ENCODE data around the gene WFDC10B.
"Not testable (repeated sequence)": the region's sequence is repeated elsewhere in the genome, so short reads cannot be mapped to it uniquely, and the experiment has no call there.

The WFDC10B gene

DNA sequence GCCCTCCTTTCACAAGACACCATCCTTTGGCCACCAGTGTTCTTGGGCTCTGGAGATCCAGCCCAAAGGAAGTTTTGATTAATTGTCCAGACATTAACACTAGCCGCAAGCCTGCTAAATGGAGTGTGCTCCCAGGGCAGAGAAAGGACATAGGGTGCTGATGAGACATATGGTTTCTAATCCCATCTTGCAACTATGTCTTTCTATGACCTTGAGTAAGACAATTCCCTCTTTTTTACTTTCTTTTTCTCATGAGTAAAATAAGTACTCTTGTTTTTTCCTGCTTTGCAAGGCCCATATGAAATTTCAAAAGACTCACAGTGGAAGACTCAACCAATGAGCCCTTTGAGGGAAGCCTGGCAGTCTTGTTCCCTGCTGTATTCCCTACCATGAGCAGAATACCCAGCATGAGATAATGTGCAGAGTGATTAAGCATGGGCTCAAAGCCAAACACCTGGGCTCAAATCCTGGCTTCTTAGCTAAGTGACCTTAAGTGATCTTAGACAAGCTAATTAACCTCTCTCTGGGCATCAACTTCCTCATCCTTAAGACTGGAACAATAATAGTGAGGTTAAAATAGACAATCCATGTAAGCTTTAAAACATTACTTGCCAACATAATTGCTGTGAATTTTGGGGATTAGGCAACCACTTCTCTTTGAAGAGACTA is at the start of gene WFDC10B:
Gene WFDC10B, minus strand, starts transcription at position 51 of the 669 bp plus-strand sequence. CDS start 19,027 bp downstream, outside the sequence.
- DNase-seq = no peak

DNA sequence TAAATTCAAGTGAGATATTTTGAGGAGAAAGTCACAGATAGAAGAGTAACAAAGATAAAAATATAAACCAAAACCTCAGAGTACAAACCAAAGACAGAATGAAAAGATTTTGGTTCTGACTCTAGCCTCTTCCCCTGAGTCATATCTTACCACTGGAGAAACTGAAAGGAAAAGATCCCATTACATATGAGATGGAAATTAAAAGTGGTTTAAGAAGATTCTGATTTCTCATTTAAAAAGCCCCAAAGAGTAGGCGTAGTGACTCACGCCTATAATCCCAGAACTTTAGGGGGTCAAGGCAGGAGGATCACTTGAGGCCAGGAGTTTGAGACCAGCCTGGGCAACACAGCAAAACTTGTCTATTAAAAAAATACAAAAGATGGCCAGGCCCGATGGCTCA is 47.9 kb upstream of the WFDC10B start:
- no peak for DNase-seq

DNA sequence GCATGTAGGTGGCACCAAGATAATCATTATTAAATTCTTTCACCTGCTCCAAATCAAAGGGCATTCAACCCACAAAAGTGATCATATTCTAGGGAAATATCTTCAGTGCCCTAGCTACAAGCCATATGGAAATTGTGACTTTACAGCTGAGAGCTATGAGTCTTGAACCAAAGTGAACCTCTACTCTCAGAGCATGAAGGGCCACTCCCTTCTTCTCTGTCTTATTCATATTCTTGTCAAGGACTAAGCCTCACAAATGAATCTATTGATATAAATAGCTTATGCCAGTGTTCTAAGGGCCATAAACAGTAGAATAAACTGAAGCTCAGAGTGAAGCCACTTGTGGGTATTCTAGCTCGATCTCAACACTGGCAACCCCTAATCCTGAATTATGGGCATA is 46.9 kb upstream of the WFDC10B start:
- DNase-seq = no peak

DNA sequence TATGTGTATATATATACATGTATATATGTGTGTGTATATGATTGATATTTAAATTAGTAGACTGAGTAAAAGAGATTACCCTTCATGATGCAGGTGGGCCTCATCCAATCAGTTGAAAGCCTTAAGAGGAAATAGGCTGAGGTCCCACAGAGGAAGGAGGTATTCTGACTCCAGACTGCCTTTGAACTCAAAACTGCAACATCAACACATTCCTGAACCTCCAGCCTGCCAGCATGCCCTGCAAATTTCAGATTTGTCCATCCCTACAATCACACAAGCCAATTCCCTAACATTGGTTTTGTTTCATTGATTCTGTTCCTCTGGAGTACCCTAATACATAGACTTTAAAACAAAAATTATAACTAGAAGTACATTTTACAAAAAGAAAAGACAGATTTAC is 40.2 kb upstream of the WFDC10B start:
- DNase-seq = no peak

DNA sequence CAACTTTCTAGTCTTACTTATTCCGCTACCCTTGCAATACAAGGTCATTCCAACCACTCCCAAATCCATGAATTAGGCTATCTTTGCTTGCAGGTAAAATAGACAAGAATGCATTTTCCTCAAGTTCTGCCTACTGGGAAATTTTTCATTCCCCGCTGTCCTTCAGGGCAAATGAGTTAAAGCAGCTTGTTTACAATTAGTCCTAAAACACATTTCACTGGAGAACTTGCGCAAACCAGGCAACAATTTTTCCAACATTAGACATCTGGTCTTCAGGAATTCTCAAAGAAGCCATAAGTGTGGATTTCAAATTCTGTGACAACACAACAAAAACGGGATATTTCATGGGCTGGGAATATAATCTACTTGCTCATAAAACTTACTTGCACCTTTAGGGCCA is 37.8 kb upstream of the WFDC10B start:
- no peak for DNase-seq

DNA sequence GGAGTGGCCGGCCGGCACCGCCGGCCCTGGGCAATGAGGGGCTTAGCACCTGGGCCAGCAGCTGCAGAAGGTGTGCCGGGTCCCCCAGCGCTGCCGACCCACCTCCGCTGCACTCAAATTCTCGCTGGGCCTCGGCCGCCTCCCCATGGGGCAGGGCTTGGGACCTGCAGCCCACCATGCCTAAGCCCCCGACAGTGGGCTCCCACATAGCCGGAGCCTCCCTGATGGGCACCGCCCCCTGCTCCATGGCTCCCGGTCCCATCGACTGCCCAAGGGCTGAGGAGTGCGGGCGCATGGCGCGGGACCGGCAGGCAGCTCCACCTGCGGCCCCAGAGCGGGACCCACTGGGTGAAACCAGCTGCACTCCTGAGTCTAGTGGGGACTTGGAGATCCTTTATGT is 31.2 kb upstream of the WFDC10B start:
- no peak for DNase-seq

DNA sequence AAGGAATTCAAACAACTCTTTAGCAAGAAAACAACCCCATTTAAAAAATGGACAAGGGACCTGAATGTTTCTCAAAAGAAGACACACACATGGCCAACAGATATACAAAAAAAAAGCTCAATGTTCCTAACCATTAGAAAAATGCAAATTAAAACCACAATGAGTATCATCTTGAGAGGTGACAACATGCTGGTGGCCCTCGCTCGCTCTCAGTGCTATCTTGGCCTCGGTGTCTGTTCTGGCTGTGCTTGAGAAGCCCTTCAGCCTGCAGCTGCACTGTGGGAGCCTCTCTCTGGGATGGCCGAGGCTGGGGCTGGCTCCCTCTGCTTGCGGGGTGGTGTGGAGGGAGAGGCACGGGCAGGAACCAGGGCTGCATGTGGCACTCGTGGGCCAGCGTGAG is 30.7 kb upstream of the WFDC10B start:
- no peak for DNase-seq

DNA sequence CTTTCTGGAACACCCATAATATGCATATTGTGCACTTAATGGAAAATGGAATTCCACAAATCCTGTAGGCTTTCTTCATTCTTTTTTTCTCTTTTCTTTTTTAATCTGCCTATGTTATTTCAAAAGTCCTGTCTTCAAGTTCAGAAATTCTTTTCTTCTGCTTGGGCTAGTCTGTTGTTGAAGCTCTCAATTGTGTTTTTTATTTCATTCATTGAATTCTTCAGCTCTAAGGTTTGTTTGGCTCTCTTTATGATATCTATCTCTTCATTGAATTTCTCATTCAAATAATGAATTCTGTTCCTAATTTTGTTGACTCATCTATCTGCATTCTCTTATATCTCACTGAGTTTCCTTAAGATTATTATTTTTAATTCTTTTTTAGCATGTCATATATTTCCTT is 27.4 kb upstream of the WFDC10B start:
- DNase-seq = no peak

DNA sequence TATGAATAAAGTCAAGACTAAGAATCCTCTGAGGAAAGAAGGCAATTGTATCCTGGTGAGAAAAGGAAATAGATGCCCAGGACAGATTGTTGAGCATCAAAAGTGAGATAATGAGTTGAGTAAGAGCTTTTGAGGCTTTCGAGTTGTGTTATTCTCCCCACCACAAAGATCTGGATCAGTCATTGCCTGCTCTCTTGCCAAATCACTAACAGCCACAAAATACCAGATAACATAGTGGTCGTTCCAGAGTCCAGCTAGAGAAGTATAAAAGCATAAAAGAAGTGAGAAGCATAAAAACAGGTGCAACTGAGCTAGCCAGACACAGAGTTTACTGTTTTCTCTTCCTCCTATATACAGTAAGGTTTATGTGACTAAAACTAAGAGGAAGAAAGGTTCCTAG is 22.2 kb upstream of the WFDC10B start:
- no peak for DNase-seq

DNA sequence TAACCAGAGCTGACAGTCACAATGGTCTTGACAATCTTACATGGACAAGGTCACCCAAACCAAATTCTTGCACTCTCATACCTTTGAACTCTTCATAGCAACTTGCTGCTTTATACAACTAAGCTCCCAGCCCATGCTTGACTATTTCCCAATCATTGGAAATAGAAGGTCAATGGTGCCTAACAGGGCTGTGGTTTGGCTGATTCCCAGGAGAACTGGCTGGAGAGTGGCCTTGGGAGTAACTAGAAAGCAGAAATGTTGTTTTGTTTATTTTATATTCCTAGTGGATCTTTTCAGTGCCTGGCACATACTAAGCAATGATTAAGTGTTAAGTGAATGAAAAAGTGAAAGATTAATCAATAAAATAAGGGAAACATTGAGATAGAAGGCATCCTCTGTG is 20.3 kb upstream of the WFDC10B start:
- no peak for DNase-seq

DNA sequence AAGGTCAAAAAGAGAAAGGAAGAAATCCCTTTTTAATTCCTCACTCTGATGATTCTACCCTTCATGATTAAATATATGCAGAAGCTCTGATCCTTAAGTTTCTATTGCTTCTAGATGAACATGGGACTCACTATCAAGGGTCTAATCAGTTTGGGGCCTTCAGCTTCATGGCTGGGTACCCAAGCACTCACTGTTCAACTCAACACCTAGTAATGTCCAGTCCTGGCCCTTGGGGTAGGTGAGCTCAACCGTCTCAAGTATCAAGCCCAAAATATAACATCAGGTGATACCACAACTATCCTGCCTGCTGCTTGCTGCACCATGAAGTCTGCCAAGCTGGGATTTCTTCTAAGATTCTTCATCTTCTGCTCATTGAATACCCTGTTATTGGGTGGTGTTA is 17.2 kb upstream of the WFDC10B start, which contains the start of gene SPINT4:
Gene SPINT4, plus strand, starts transcription at position 301 of the 400 bp plus-strand sequence. Its CDS starts 21 bp downstream, at position 322.
- no peak for DNase-seq

DNA sequence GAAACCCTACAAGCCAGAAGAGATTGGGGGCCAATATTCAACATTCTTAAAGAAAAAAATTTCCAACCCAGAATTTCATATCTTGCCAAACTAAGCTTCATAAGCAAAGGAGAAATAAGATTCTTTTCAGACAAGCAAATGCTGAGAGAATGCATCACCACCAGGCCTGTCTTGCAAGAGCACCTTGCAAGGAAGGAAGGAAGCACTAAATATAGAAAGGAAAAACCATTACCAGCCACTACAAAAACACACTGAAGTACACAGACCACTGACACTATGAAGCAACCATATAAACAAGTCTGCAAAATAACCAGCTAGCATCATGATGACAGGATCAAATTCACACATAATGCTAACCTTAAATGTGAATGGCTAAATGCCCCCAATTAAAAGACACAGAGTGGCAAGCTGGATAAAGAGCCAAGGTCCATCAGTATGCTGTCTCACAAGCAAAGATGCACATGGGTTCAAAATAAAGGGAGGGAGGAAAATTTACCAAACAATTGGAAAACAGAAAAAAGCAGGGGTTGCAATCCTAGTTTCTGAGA is 11.4 kb upstream of the WFDC10B start:
- DNase-seq = not testable (repeated sequence)

DNA sequence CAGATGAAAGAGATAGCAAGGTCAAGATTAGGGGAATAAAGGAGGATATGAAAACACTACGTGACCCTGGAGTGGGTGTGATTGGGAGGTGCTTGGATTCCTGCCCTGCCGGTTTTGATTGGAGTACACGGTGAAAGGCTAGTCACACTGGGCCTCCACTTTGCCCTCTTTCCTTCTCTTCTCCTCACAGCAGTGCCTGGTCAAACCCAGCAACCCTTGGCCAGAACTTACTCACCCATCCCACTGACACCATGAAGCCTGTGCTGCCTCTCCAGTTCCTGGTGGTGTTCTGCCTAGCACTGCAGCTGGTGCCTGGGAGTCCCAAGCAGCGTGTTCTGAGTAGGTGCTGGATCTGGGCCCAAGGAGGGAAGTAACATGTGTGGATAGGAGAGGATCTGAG is 2.9 kb downstream of the WFDC10B start, which contains the start of gene WFDC13:
Gene WFDC13, plus strand, starts transcription at position 166 of the 400 bp plus-strand sequence. Its CDS starts 86 bp downstream, at position 252.
- no peak for DNase-seq

DNA sequence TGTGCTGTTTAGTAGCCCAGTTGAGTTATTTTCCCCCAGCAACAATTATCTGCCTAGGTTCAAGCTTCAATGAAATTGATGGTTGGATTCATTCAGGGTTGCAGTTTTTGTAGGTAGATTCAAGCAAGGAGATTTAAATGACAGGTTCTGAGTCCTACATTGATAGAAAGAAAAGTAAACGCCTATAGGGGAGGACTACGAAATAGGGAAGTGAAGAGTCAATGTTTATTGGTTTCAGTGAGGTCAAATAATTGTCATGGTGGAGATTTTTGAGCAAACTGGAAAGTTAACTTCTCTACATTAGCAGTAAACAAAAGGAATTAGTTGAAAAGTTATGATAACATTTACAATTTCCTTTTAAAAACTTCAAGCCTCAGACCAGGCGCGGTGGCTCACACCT is 3.7 kb downstream of the WFDC10B start:
- DNase-seq = no peak

DNA sequence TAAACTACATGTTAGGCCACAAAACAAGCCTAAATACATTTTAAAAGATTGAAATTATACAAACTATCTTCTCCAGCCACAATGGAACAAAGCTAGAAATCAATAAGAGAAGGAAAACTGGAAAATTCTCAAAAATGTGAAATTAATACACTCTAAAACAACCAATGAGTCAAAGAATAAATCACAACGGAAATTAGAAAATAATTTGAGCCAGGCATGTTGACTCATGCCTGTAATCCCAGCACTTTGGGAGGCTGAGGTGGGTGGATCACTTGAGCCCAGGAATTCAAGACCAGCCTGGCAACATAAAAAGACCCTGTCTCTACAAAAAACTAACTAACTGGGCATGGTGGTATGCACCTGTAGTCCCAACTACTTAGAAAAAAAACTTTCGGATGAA is 9.3 kb downstream of the WFDC10B start:
- DNase-seq = no peak

DNA sequence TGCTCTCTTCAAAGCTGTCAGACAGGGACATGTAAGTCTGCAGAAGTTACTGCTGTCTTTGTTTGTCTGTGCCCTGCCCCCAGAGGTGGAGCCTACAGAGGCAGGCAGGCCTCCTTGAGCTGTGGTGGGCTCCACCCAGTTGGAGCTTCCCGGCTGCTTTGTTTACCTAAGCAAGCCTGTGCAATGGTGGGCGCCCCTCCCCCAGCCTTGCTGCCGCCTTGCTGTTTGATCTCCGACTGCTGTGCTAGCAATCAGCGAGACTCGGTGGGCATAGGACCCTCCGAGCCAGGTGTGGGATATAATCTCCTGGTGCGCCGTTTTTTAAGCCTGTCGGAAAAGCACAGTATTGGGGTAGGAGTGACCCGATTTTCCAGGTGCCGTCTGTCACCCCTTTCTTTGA is 11.5 kb downstream of the WFDC10B start:
- not testable (repeated sequence) for DNase-seq

DNA sequence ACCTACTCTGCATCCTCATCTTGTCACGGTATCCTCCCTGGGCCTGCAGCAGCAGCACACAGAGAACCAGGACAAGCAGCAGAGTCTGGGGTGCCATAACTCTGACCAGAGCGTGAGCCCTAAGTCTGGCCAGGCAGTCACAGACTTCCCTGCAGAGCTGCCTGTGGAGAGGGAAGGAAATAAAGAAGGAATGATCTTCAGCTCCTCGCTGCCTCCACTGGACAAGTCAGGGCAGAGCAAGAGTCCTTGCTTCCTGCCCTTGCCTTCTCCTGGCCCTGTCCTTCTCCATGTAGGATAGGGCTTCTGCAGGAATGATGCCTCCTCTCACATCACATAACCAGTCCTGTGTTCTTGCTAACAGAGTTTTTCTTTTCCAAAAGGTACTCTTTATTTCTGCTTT is 18.9 kb downstream of the WFDC10B start:
- DNase-seq = no peak

DNA sequence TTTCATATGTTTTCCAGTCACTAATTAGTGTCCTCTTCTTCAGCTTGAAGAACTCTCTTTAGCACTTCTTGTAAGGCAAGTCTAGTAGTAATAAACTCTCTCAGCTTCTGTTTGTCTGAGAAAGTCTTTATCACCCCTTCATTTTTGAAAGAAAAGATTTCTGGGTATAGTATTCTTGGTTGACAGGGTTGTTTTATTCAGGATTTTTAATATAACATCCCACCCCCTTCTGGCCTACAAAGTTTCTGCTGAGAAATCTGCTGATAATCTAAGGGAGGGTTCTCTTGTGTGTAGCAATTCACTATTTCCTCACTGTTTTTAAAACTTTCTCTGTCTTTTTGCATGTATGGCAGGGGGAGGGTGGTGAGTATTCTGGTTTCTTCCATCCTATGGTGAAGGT is 25.2 kb downstream of the WFDC10B start:
- no peak for DNase-seq

DNA sequence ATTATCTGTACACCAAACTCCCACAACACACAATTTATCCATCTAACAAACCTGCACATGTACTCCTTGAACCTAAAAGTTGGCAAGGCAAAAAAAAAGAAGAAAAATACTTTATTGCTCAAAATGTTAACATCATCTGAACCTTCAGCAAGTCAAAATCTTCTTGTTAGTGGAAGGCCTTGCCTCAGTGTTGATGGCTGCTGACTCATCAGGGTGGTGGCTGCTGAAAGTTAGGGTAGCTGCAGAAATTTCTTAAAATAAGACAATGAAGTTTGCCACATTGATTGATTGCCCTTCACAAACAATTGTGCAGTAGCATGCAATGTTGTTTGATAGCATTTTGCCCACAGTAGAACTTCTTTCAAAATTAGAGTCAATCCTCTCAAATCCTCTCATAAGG is 32.1 kb downstream of the WFDC10B start:
- DNase-seq = no peak

DNA sequence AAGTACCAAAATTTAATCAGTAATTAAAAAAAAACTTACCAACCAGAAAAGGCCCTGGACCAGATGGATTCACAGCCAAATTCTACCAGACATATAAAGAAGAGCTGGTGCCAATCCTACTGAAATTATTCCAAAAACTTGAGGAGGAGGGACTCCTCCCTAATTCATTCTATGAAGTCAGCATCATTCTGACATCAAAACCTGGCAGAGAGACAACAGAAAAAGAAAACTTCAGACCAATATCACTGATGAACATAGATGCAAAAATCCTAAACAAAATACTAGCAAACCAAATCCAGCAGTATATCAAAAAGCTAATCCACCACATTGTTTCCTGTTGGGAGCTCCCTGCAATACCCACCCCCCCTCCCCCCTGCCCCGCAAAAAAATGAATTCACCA is 34.7 kb downstream of the WFDC10B start, which contains the start of gene WFDC11:
Gene WFDC11, minus strand, starts transcription at position 101 of the 400 bp plus-strand sequence. CDS start 19,639 bp downstream, outside the sequence.
- DNase-seq = no peak

DNA sequence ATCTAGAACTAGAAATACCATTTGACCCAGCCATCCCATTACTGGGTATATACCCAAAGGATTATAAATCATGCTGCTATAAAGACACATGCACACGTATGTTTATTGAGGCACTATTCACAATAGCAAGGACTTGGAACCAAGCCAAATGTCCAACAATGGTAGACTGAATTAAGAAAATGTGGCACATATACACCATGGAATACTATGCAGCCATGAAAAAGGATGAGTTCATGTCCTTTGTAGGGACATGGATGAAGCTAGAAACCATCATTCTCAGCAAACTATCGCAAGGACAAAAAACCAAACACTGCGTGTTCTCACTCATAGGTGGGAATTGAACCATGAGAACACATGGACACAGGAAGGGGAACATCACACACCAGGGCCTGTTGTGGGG is 47.8 kb downstream of the WFDC10B start:
- DNase-seq = not testable (repeated sequence)

DNA sequence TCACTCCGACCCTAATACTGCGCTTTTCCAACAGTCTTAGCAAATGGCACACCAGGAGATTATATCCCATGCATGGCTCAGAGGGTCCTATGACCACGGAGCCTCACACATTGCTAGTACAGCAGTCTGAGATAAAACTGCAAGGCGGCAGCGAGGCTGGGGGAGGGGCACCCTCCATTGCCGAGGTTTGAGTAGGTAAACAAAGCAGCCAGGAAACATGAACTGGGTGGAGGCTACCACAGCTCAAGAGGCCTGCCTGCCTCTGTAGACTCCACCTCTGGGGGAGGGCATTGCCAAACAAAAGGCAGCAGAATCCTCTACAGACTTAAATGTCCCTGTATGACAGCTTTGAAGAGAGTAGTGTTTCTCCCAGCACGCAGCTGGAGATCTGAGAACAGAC is 53.1 kb downstream of the WFDC10B start:
- not testable (repeated sequence) for DNase-seq

DNA sequence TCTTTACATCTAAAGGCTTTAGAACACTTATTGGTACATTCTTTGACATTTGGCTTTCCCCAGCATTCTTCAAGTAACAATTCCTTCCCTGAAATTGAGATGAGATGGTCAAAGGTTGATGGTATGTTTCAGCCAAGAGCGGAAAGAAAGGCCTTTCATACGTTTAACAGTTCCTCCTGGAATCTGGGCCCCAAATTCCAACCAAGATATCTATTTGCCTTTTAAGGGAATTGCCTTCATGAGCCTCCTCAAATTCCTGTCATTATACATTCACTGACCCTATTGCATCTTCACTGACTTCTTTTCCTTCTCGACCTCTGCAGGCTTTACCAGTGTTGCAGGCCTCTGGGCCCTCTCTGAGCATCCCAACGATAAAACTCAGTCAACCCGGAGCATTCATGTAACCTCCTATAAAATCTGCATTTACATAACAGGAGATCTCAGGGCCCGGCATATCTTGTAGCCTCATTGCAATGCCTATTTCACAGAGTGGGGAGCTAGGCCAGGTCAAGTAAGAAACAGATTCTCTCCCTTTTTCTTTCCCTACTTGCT is 55.4 kb downstream of the WFDC10B start:
- DNase-seq = no peak

DNA sequence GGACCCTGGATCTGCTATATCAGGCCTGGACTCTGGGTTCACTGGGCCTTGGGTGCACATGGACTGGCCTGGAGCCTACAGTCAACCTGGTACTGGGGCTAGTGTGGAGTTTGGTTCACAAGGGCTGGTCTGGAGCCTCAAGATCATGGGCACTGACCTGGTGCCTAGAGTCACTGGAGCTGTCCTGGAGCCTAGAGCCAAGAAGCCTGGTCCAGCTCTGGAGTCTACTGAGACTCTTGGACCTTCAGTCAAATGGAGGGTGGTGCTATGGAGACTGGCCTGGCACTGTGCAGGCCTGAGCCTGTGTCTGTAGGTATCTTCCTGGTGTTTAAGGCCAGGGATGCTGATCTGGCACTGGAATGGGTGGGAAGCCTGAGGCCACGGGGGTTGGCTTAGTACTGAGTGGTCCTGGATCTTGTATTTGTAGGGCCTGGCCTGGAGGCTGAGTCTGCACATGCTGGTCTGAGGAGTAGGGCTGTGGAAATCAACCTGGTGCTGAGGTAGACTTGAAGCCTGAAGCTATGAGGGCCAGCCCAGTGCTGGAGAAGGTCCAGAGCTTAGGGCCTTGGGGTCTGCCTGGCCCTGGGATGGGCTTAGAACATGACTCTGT is 57.3 kb downstream of the WFDC10B start:
- no peak for DNase-seq

Data from activated CD4-positive, alpha-beta T cell treated with anti-CD3 and anti-CD28 coated beads, Interleukin-2, amount 50 U/mL, for 1 hour (primary cell).